ENCODE measurements around the gene FHAD1. TPM values are rescaled to one million over a fixed set of nuclear protein-coding genes. Genes with fewer than 3 reads are reported as not detected.
A peak's percentile ranks its signal among the peaks of the same experiment; 100 is the strongest.

The FHAD1 gene
- total and polyA plus RNA-seq, 9 of the 15 experiments (the other 6 are each of a cell fraction or from before 2014, with no cell fraction given) = 0.32 to 2.1 (median 1.5) TPM; not detected in 1

DNA sequence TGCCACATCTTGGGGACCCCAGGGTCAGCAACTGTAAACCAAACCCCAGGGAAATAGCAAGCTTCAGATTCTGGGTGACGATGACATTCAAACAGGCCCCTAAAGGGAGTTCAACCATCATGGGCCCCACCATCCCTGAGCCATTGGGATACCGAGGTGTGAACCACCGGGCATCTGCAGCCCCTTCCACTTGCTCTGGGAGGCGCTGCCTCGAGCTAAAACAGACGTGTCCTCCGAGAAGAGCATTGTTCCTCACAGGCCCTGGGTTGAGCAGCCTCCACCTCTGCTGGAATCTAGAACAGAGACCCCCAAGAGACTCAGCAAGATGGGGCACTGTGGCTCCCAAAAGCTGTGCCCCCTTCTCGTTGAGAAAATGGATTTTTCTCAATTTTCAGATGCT is 143.6 kb downstream of the FHAD1 start:
- in situ Hi-C loops (cut with MboI) (no loop called here), intact Hi-C loops (cut with micrococcal nuclease) (no loop called here)
- Histone ChIP-seq H3K9me3 (replicated peaks; ENCODE audit: control insufficient read depth, insufficient read depth, low read depth, low read length) (no peaks in the 10 kb centered on the region), H4K20me1 (replicated peaks; ENCODE audit: control insufficient read depth, insufficient read depth, low read length) (no peaks in the 10 kb centered on the region), H2AFZ (ENCODE audit: low read depth, low read length) (no peak overlapping the region), H3K4me3 (no peak overlapping the region), H3K9ac (ENCODE audit: insufficient read depth in 1 of 2, low read depth in 2 of 2, low read length in 2 of 2) (no peak overlapping the region), H3K4me2 (ENCODE audit: insufficient read depth, low read length) (no peak overlapping the region), H3K27ac (ENCODE audit: extremely low read depth, low read depth, low read length) (no peak overlapping the region), H3K36me3 (ENCODE audit: control insufficient read depth, insufficient read depth, low read length) (no peaks in the 10 kb centered on the region), H3K27me3 (ENCODE audit: control insufficient read depth in 2 of 2, insufficient read depth in 2 of 2, low read length in 2 of 2) (peaks cover 39 to 79% of the 10 kb centered on the region in 2 experiments), H3K79me2 (ENCODE audit: control insufficient read depth, insufficient read depth, low read length) (no peaks in the 10 kb centered on the region), H3K4me1 (replicated peaks in 1 of 2; ENCODE audit: control insufficient read depth in 2 of 2, insufficient read depth in 2 of 2, low read length in 2 of 2) (no peaks in the 10 kb centered on the region; a peak in 1 of 5 replicates), H3K9me1 (ENCODE audit: control insufficient read depth, insufficient read depth, low read length) (no peaks in the 10 kb centered on the region)
- POLR2A ChIA-PET = interaction anchor here (0.9 kb wide), 1 partner anchor 67 kb away, joined by 5 read pairs; no protein-coding TSS in a partner anchor
- CTCF ChIA-PET (ENCODE audit: low intra/inter-chr PET ratio) = no interaction called here
- WGBS (ENCODE audit: insufficient coverage, low coverage, missing lambda C conversion rate) = 4% methylated on average over 8 of the region's 8 CpGs
- no peak for TF ChIP-seq LEF1 (IDR thresholded peaks at IDR 0.05)
- TF ChIP-seq SRSF3 (IDR thresholded peaks at IDR 0.05; ENCODE audit: insufficient read depth, low read length) = no peak
- 0 out of 2 replicates have a peak, but pooled peaks have one; percentile 5 for TF ChIP-seq REST (IDR thresholded peaks at IDR 0.05; ENCODE audit: borderline replicate concordance)
- TF ChIP-seq REST (CRISPR knock-in tag; IDR thresholded peaks at IDR 0.05; ENCODE audit: low read depth) = no peak
- peak; percentile 43 to 48 (median 47) for TF ChIP-seq CTCF (IDR thresholded peaks at IDR 0.05 in 2 of 3, conservative IDR thresholded peaks at IDR 0.05 in 1 of 3; ENCODE audit: insufficient read depth in 2 of 3, low read depth in 1 of 3, low read length in 3 of 3)
- TF ChIP-seq RAD21 (CRISPR knock-in tag; conservative IDR thresholded peaks at IDR 0.05 in 1 of 2, IDR thresholded peaks at IDR 0.05 in 1 of 2) = peak in 1 of 2 experiments; percentile 42; a peak in 2 of 4 replicates
- ATAC-seq (peak; percentile 83), DNase-seq (ENCODE audit: extremely low read depth in 1 of 4, low spot score in 3 of 4) (no peak), FAIRE-seq (no peak)
- BruUV-seq (replicated peaks) = no TSS peak

Measured in K562 (cell line).